Sigmoid colon (tissue), 4 donors: ENCODE results near the gene TBX3.

Experiments used
- EP300 ChIP-seq, 4 donors: sonication (generic); formaldehyde crosslinking; IDR thresholded peaks; one replicate each; pipeline ENCODE4 v1.6.1; 2017; ENCODE audit warnings: antibody characterized with exemption in 4 of 4
- POLR2A ChIP-seq, 2 donors: fragments of 450-650 bp; IDR thresholded peaks; one replicate each; pipeline ENCODE4 v1.6.1; 2016; ENCODE audit warnings: antibody characterized with exemption in 2 of 2, mild to moderate bottlenecking in 2 of 2, moderate library complexity in 2 of 2
- POLR2AphosphoS5 ChIP-seq, 4 donors: sonication (generic); formaldehyde crosslinking; IDR thresholded peaks; one replicate each; pipeline ENCODE4 v1.6.1; 2017; ENCODE audit warnings: antibody characterized with exemption in 4 of 4
- TF ChIP-seq, protein P1 (sequence below), 4 experiments: fragments of 450-650 bp in 3 of 4; fragments of 200-600 bp in 1 of 4; IDR thresholded peaks; one replicate each; pipeline ENCODE4 v1.5.1; 2016 to 2019; ENCODE audit warnings: antibody characterized with exemption in 4 of 4, mild to moderate bottlenecking in 3 of 4, moderate library complexity in 2 of 4

- TF ChIP-seq POLR2A (IDR thresholded peaks at IDR 0.05): no peak
- TF ChIP-seq, protein P1, sequence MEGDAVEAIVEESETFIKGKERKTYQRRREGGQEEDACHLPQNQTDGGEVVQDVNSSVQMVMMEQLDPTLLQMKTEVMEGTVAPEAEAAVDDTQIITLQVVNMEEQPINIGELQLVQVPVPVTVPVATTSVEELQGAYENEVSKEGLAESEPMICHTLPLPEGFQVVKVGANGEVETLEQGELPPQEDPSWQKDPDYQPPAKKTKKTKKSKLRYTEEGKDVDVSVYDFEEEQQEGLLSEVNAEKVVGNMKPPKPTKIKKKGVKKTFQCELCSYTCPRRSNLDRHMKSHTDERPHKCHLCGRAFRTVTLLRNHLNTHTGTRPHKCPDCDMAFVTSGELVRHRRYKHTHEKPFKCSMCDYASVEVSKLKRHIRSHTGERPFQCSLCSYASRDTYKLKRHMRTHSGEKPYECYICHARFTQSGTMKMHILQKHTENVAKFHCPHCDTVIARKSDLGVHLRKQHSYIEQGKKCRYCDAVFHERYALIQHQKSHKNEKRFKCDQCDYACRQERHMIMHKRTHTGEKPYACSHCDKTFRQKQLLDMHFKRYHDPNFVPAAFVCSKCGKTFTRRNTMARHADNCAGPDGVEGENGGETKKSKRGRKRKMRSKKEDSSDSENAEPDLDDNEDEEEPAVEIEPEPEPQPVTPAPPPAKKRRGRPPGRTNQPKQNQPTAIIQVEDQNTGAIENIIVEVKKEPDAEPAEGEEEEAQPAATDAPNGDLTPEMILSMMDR (IDR thresholded peaks at IDR 0.05): no peak
- no peak for TF ChIP-seq EP300 (IDR thresholded peaks at IDR 0.05)
- no peak for TF ChIP-seq POLR2AphosphoS5 (IDR thresholded peaks at IDR 0.05)
Observed at GRCh38 chr12:114710151-114710550, 26.2 kb upstream of the TBX3 start.
